LNCaP clone FGC (cell line): ENCODE data around the gene TRIP6.

Experiments used
- DNase-seq: peaks from one replicate; pipeline ENCODE4 v3.0.0-alpha.2; 2011; ENCODE audit warnings: low read depth
- H3K4me3 ChIP-seq: 2 replicates; pipeline ENCODE4 v1.5.1; 2011; ENCODE audit warnings: mild to moderate bottlenecking, low read depth, low read length, control low read depth
- TF ChIP-seq, protein P1 (sequence below): IDR thresholded peaks from 2 replicates; pipeline ENCODE4 v1.5.1; 2012; ENCODE audit warnings: mild to moderate bottlenecking; ENCODE audit not compliant: control insufficient read depth, insufficient read depth; ENCODE audit errors: extremely low read depth

TRIP6 gene

DNA sequence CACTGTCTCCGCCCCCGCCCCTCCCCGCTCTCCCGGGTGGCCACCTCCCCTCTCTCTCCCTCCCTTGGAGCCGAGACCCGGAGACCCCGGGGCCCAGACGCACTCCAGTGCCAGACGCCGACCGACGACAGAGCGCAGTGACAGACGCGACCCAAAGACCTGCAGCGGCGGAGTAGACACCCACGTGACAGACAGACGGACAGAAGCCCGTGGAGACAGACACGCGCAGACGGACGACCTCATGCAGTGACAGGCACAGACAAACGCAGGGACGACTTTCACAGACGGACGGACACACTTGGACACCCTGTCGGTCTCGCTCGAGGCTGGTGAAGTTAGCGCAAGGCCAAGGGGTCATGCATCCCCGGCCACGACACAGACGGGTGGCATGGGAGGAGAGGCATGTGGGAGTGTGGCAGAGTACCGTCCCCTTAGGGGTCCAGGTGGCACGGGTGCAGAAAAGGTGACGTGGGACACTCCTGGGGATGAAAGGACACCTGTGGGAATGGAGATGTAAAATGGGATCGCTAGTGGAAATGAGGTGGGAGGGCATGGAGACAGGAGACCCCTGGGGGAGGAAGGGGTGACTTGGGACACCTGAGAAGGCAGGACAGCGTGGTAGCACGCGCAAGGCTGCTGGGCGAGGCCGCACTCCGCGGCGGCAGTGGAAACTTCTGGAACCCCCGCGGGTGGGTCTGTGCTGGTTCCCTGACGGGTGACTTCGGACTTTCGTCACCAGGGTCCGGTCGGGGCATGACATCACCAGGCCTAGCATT, 29.0 kb downstream of the TRIP6 start:
- no peak overlapping the region for H3K4me3 ChIP-seq
- TF ChIP-seq, protein P1, sequence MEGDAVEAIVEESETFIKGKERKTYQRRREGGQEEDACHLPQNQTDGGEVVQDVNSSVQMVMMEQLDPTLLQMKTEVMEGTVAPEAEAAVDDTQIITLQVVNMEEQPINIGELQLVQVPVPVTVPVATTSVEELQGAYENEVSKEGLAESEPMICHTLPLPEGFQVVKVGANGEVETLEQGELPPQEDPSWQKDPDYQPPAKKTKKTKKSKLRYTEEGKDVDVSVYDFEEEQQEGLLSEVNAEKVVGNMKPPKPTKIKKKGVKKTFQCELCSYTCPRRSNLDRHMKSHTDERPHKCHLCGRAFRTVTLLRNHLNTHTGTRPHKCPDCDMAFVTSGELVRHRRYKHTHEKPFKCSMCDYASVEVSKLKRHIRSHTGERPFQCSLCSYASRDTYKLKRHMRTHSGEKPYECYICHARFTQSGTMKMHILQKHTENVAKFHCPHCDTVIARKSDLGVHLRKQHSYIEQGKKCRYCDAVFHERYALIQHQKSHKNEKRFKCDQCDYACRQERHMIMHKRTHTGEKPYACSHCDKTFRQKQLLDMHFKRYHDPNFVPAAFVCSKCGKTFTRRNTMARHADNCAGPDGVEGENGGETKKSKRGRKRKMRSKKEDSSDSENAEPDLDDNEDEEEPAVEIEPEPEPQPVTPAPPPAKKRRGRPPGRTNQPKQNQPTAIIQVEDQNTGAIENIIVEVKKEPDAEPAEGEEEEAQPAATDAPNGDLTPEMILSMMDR: no peak
- DNase-seq: no peak

DNA sequence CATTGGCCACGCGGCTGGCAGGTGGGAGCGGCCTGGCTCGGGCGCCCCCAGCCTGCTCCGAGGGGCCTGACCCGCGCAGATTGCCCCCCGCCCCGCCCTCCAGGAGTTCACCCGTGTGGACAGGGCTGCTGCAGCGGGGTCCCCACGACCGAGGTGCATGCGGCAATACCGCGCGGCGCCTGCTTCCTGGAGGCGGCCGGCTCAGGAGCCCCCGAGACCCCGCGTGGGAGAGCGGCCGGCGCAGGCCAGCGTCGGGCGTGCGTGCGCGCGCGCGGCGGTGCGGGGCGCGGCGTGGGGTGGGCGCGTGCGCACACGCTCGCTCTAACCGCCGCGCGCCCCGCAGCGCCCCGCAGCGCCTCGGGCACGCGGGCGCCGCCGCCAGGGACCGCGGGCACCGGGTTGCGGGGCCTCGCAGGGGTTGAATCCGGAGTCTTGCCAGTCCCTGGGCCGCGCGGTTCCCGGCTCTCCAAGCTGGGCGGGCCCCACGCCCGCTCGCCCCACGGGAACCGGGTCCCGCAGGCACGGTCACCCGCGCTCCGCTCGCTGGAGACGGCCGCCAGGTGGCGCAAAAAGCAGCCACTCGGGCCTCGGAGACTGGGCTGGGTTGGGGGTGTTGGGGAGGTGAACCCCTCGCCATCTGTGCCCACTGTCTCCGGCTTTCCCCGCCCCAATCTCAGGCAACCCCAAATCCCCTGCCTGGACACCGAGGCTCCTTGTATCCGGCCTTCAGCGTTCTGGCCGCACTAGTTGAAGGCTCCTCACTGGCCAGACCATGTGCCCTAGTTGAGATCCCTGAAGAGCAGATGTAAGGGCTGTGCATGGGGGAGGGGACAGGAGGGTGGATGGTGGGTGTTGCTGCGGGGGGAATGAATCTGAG, 29.8 kb downstream of the TRIP6 start:
- TF ChIP-seq, protein P1: peak; percentile 72
- no peak for DNase-seq
- H3K4me3 ChIP-seq: no peak overlapping the region

DNA sequence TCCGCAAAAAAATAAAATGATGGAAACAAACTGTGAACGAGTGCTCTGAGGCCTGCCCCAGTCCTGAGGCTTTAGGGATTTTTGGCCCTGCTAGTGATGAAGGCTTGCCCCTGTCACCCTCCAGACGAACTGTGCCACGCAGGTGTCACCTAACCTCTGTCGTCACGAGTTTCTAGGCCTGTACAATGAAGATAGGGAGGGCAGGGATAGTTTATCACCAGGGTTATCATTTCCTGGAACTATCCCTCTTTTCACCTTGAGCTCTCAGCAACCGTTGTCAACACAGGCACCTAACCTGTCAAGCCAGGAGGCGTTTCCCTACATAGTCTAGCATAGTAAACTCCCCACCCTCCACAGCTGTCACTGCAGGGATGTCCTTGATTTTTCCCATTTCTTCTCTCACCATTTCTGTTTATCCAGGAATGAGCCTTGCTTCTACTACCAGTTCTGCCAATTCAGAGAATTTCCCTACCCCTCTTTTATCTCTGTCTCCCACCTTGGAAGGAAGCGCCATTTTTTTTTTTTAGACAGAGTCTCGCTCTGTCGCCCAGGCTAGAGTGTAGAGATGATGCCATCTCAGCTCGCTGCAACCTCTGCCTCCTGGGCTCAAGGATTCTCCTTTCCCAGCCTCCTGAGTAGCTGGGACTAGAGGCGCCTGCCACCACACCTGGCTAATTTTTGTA, 30.7 kb downstream of the TRIP6 start:
- H3K4me3 ChIP-seq: no peak overlapping the region

DNA sequence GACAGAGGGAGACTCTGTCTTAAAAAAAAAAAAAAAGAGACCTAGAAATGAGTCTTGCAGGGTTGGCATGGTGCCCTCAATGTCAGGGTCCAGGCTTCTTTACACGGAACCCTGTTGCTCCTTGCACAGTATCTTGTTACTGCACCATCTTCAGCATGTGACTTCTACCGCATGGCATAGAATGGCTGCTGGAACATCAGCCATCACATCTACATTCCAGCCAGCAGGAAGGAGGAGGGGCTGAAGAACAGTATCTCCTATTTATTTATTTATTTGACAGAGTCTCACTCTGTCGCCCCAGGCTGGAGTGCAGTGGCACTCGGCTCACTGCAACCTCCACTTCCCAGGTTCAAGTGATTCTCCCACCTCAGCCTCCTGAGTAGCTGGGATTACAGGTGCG, 32.2 kb downstream of the TRIP6 start:
- DNase-seq: no peak
- H3K4me3 ChIP-seq: no peak overlapping the region
- TF ChIP-seq, protein P1: no peak

More for the DNA sequence above, 30.7 kb downstream of the TRIP6 start:
- TF ChIP-seq, protein P1: no peak
- no peak for DNase-seq

DNA sequence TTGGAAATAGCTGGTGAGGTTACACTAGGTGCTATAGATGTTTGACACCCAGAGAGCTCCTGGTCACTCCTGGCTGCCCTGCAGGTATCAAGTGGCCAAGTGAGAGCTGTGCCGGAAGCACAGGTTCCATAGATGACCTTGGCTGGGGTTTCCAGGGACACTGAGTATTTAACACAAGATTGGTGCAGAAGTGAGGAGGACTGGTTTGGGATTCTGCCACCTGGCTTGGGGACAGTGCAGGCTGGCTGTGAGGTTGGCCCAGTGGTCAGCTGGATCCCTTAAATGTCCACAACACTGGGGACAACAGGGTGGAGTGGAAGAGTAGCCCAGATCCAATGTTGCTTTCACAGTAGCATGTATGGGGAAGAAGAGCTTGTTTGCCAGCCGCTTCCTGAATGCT, 33.8 kb downstream of the TRIP6 start:
- TF ChIP-seq, protein P1: no peak
- no peak for DNase-seq
- no peak overlapping the region for H3K4me3 ChIP-seq

DNA sequence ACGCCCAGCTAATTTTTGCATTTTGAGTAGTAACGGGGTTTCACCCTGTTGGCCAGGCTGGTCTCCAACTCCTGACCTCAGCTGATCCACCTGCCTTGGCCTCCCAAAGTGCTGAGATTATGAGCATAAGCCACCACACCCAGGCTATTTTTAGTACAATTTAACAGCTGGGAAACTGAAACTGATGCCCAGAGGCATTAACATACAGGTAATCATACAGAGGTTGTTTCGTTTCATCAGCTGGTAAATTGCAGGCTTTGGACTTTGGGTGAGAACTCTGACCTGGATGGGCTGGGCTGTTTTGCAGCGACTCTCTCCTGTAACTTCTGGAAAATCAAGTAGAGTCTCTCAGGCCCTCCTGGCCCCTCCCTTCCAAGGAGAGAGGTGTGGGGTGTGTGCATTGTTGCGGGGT, 34.7 kb downstream of the TRIP6 start:
- DNase-seq: no peak
- H3K4me3 ChIP-seq: no peak overlapping the region
- TF ChIP-seq, protein P1: no peak
